HG03103 (cell line): ENCODE results near the gene NNMT.

Source experiments
- ATAC-seq: cut with Tn5 transposase; IDR thresholded peaks from one replicate; pipeline ENCODE4 v1.9.1; 2021; ENCODE audit warnings: low read depth; ENCODE audit not compliant: unreplicated experiment

NNMT gene

DNA sequence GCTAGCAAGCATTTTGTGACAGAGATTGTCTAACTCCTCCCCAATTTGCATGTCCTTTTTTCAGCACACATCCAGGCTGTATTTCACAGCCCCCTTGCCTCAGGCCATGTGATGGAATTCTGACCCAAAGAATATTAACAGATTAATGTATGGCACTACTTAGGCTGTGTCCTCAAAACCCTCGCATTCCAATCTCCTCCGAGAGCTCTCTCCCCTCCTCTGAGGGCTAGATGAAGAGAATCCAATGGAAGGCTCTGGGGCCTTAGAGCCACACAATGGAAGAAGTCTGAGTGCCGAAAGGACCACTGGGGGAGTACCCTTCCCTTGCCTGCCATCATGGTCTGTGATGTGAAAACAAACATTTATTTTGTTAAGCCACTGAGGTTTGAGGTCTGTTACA lies 13.7 kb upstream of the NNMT start:
- ATAC-seq, result no peak

DNA sequence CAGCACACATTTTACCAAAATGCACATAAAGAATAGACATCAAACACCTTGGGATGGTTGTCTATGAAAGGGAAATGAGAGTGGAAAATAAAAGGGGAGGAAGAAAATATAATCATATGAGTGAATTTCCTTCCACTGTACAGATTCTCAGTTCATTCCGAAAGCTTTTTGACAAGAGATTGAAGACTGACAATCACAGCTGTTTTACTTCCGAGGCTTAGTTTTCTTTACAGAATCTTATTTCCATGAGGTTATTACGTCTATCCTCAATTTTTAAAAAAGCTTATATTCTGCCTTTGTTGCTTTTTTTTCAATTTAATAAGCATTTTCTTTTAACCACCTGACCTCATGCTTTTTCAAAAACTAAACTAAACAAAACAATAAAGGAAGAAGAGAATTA lies 12.8 kb upstream of the NNMT start:
- ATAC-seq, result no peak

DNA sequence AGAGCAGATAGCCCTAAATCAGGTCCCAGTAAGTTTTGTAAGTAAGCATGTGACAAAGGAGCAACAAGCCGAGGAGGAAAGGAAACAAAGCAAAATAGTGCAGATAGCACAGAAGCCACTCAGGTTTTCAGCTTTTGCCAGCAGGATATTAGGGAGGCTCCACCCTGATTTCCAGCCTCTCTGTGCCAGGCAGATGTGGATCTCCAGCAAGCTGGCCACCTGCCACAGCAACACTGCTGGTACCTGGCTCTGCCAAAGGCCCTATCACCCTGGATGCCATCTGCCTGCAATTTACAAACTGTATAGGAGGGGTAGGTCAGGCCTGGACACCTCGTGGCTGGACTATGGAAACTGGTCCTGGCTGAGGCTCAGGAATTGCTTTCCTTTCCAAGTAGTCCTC lies 12.2 kb upstream of the NNMT start:
- ATAC-seq, result no peak

DNA sequence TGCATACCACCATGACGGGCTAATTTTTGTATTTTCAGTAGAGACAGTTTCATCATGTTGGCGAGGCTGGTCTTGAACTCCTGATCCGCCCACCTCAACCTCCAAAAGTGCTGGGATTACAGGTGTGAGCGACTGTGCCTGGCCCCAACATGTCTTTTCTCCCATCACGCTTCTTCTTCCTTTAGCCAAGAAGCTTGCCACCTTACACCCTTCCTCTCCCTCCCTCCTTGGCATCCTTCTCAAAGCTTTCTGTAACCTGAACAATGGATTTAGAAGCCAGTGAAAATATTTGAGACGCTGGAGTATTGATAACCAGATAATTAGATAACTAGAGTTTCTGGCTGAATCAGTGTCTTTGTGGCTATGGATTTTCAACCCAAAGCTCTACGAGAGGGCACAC lies 11.3 kb upstream of the NNMT start:
- no peak for ATAC-seq

DNA sequence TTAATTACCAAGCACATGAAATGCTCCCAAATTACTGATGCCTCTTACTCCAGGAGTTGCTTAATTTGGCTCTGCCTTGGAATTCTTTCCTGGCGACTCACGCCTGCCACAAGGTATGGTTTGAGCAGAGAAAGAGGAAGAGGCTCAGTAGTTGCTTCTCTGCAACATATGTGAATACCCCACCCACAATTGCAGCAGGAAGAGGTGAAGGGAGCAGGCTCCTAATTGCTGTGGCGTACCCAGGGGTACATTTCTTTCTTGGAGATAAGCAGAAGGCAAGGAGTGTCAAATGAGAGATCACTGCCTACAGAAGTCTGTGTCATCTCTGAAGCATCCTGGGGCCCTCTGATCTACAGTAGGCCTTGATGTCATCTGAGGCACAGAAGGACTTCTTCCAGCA lies 10.6 kb upstream of the NNMT start:
- ATAC-seq, result no peak

DNA sequence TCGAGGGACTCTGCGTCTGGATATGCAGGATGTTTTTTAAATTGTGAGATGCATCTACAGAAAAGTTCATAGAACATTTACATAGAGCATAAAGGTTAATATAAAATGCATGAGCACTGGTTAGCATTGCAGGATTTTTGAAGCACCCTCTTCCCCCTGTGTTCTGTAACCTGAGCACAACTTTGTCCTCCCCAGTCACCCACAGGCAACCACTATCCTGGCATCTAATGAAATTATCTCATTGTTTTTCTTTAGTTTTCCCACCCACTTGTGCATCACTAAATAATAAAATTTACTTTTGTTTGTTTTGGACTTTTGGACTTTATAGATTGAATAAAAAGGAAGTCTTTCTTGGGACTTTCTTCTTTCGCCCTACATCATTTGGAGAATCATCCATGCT lies 10.0 kb upstream of the NNMT start:
- ATAC-seq, result no peak

DNA sequence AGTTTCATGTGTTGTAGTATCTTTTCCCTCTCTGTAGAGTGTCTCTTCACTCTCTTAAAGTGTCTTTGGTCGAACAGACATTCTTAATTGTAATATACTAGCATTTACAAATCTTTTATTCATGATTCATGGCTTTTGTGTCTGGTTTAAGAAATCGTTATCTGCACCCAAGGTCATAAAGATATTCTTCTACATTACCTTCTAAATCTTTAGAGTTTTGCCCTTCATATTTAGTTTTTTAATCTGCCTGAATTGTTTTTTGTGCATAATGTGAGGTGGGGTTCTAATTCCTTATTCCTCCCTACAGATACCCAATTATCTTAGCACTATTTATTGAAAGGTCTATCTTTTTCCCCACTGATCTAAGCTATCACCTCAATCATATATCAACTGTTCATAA lies 9.0 kb upstream of the NNMT start:
- ATAC-seq, result no peak

DNA sequence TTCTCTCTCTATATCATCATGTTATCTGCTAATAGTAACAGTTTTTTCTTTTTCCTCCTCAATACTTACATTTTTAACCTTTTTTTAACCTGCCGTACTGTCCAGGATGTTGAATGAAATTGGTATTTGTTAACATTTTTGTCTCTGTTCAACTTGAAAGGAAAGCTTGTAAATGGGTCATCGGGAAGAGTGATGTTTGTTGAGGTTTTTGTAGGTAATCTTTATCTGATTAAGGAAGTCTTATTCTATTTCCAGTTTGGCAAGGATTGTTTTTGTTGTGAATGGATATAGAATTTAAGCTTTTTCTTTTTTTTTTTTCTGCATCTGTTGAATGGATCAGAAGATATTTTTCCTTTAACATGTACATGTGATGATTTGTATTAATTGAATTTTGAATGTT lies 8.1 kb upstream of the NNMT start:
- ATAC-seq, result no peak

DNA sequence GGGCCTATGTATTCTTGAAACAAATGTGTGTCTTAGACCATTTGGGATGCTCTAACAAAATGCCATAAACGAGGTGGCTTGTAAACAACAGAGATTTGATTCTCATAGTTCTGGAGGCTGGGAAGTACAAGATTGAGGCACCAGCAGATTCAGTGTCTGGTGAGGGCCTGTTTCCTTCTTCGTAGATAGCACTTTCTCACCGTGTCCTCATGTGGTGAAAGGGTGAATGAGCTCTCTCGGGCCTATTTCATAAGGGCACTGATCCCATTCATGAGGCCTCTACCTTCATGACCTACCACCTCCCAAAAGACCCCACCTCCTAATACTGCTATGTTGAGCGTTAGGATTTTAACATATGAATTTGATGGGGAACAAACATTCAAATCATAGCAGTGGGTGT lies 6.4 kb upstream of the NNMT start:
- no peak for ATAC-seq

DNA sequence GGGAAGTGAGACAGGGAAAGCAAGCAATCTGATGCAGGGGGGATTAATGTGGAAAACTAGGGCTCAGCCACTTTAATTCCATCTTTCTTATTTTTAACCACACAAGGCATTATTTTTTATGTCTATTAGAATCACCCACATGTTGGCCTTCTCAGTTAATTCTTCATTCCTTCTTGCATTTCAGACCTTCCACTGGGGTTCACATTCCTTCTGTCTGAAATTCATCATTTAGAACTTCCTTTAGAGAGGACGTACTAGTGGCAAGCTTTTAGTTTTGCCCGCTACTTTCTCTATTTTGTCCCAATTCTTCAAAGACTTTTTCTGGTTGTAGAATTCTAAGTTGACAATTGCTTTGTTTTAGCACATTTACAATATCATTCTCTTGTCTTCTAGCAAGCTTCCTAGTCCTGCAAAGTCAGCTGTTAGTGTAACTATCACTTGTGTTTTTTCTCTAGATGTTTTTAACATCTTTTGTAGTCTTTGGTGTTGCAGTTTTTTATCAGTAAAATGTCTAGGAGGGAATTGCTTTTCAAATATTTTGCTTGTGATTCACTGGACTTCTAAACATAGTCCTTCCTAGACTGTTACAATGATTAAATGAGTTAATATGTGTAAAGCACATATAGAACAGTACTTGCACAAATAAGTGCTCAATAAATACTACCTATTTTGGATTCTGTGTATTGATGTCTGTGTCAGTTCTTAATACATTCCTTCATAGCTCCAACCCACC lies 5.5 kb upstream of the NNMT start:
- no peak for ATAC-seq

DNA sequence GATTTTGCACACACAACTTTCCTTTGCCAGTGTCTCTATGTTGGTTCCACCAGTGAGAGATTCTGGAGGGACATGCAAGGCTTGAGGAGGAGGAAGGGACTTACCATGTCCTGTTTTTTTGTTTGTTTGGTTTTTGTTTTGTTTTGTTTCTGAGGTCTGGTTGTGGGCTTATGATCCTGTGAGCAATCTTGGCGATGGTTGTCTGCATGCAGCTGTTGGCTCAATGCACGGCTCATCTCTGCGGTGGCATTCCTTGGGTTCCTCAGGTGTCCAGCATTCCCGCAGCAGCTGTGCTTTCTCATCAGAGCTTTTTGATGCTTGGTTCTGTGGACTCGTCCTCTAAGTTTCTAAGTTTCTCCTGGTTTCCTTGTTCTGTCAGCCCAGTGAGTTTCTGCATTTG lies 4.8 kb upstream of the NNMT start:
- ATAC-seq, result no peak

DNA sequence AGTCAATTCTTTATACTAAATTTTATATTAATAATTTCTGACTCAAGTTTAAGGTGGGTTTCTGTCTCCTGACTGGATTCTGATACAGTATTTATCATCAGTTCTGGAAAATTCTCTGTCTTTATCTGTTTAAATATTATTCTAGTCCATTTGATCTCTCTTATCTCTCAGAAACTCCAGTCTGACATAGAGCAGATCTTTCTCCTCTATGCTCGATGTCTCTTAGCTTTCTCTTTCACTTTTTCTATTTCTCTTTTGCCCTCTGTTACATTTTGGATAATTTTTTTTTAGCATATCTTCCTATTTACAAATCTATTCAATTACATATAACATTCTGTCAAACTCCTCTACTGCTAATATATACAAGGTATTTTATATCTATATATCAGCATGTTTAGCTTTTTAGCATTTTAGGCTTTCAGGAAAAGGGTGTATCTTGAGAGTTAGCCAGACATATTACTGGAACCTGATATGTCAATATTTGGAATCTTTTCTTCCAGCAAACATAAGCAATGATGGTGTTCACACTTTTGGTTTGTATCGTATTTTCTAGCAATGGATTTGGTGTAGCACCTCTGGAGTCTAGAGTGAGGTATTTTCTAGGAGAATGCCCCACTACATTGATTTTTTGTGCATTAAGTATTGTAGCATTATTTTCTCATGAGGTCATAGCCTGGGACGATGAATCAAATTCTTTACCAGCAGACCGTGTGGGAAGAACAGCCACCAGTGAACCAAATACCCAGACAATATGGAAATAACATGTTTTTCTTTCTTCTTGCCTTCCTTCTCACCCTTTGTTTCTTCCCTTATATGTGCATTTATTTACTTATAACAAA lies 4.1 kb upstream of the NNMT start:
- no peak for ATAC-seq

DNA sequence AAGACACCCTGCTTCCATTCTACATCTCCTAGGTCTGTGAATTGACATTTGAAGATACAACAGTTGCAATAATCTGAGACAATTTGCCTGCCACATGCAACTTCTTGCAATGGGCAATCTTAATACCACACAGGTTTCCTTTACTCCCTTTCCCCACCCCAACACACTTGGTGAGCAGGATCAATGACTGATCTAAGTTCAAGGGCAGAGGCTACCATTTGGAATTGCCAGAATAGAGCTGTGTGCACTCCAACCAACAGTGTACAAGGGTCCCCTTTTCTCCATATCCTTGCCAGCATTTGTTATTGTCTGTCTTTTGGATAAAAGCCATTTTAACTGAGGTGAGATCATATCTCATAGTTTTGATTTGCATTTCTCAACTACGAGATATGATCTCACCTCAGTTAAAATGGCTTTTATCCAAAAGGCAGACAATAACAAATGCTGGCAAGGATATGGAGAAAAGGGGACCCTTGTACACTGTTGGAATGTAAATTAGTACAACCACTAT lies 2.9 kb upstream of the NNMT start:
- ATAC-seq, result no peak

DNA sequence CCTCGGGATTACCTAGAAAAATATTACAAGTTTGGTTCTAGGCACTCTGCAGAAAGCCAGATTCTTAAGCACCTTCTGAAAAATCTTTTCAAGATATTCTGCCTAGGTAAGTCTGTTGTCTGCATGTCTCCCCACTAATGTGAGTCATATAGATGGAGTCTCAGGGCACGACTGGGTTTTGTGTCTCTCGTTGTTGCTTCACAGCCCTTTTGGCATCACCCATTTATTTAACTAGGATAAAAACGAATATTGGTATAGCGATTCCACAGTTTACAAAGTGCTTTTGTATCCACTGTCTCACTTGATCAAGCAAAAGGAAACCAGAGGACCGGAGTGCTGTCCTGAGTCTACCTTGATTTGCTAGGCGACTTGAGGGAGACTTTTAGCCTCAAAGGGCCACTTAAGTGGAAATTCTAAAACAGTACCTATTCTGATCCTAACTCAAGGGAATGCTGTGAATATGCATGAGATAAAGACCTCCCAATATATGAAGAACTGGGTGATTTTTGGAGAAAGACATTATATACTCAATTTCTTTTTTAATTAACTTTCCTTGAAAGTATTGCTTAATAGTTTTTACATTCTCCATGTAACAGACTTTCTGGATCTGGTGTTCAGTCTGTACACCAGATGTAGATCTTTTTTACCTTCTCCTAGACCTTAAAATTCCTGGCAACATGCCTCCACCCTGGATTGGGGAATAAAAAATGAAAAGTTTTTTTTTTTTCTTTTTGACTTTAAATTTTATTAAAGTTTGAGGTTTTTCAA lies 590 bp downstream of the NNMT start:
- ATAC-seq, result no peak

DNA sequence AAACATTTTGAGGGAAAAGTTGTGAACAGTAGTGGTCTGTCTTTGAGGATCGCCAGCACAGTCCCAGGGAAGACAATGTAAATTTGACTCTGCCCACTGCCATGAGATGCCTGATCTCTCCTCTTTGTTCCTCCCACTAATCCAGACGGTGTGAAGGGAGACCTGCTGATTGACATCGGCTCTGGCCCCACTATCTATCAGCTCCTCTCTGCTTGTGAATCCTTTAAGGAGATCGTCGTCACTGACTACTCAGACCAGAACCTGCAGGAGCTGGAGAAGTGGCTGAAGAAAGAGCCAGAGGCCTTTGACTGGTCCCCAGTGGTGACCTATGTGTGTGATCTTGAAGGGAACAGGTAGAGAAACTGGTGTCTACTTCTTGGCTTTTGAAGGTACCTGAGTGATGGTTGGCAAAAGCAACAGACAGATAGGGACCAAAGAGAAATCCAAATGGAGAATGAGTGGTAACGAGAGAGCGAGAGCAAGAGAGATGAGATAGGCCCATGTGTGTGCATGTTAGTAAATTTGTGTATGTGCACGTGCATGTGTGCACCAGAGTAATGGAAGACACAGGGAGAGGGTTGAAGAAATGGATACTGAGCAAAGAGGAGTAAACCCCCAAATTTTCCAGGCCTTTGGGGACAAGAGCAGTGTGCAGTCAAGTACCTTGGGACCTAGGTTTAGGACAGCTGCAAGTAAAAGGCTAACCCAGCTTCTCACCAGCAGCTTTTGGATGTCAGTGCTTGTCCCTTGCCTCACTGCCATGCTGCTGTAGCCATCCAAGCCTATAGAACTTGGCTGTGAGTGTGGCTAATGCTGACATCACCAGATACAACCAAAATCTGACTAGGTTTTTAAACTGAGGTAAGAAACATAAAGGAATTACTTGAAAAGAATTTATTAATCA lies 1.9 kb downstream of the NNMT start:
- no peak for ATAC-seq

DNA sequence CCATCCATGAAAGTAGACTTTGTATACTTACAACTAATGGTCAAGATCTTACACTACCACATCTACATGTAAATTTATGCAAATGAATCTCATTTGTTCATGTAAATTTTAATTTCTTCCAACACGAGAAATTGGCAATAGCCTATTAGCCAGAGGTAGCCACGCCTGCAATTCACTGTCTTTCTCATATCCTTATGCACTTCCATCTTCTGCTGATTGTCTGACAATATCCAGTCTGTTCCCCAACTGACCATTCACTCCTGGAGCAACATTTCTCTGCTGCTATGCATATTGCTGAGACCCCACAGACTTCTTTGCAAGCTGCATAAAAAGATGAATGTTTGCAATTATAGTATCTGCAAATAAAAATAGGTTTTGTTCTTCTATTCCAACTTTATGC lies 2.5 kb downstream of the NNMT start:
- ATAC-seq, result no peak

DNA sequence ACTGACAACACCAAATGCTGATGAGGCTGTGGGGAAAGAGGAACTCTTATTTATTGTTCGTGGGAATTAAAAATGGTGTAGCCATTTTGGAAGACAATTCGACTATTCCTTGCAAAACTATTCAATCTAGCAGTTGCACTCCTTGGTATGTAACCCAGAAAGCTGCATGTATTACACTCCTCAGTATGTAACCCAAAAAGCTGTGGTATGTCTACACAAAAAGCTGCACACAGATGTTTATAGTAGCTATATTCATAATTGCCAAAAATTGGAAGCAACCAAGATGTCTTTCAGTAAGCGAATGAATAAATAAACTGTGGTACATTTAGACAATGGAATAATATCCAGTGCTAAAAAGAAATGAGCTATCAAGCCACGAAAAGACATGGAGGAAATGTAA lies 4.9 kb downstream of the NNMT start:
- no peak for ATAC-seq

DNA sequence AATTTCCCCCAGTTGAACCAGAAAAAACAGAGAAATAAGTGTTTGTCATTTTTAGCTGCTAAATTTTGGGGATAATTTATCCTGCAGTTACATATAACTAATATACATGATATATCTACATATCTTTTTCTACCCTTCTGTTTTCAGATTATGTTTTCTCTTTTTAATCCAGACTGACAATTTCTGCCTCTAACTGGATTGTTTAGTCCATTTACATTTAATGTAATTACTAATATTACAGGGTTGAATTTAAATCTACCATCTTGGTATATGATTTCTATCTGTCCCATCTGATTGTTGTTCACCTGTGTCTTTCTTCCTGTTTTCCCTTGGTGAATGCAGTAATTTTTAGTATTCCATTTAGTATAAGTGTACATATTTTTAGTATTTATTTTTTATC lies 5.7 kb downstream of the NNMT start:
- ATAC-seq, result no peak

DNA sequence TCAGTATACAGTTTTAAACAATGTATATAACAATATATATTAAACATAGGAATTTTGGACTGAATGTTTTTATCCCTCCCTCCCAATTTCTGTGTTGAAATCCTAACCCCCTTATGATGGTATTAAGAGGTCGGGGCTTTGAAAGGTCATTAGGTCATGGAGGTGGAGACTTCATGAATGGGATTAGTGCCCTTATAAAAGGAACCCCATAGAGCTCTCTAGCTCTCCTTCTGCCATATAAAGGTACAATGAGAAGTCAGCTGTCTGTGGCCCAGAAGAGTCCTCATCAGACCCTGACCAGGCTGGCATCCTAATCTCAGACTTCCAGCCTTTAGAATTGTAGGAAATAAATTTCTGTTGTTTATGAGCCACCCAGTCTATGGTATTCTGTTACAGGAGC lies 6.5 kb downstream of the NNMT start:
- no peak for ATAC-seq

DNA sequence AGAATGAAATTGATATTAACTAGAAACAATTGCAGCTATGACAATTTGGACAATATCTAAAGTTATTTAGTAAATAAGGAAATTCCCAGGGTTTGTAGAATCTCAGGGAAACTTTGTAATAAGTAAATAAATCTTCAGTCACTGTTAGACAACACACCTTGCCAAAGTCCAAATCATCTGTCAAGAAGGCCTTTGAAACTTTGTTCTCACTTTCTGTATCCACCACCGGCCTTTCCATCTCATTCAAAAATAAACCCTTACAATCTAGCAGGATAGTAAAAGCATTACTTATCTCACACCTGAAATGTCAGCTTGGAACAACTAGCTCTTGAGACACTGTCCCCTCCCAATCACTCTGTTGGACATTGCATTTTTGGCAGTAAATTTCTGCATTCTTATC lies 7.9 kb downstream of the NNMT start:
- ATAC-seq, result no peak
